Upper lobe of left lung (tissue), 6 donors: ENCODE results near the gene KIAA1217. TPM values are rescaled to one million over a fixed set of nuclear protein-coding genes. Genes with fewer than 3 reads are reported as not detected.

Experiments used
- ATAC-seq, 2 donors: fragments of 200-7000 bp; cut with Tn5 transposase; one replicate each; pipeline ENCODE4 v1.9.1; 2022; ENCODE audit warnings: mild to moderate bottlenecking in 2 of 2, moderate library complexity in 2 of 2; ENCODE audit not compliant: low FRiP score in 2 of 2
- DNase-seq, 2 donors: peaks; one replicate each; pipeline ENCODE4 v3.0.0-alpha.2; 2019 to 2020
- H3K27ac ChIP-seq, 4 donors: fragments of 200-600 bp; sonication (generic); one replicate each; pipeline ENCODE4 v1.5.1; 2016 to 2019
- H3K27me3 ChIP-seq, 4 donors: fragments of 200-600 bp; sonication (generic); one replicate each; pipeline ENCODE4 v1.5.1; 2017 to 2019
- H3K36me3 ChIP-seq, 4 donors: fragments of 200-600 bp; sonication (generic); one replicate each; pipeline ENCODE4 v1.5.1; 2016 to 2019
- H3K4me1 ChIP-seq, 4 donors: fragments of 200-600 bp; sonication (generic); one replicate each; pipeline ENCODE4 v1.5.1; 2018 to 2019
- H3K4me3 ChIP-seq, 4 donors: fragments of 200-600 bp; sonication (generic); one replicate each; pipeline ENCODE4 v1.5.1; 2017 to 2019; ENCODE audit warnings: mild to moderate bottlenecking in 2 of 4, moderate library complexity in 1 of 4
- H3K9me3 ChIP-seq, 4 donors: fragments of 200-600 bp; sonication (generic); one replicate each; pipeline ENCODE4 v1.5.1; 2018 to 2019
- CTCF ChIP-seq, 6 experiments: fragments of 450-650 bp in 4 of 6; fragments of 200-600 bp in 2 of 6; sonication (generic) in 2 of 6; IDR thresholded peaks; one replicate each; pipeline ENCODE4 v1.5.1; 2016 to 2019; ENCODE audit warnings: antibody characterized with exemption in 6 of 6
- EP300 ChIP-seq, 4 donors: sonication (generic); formaldehyde crosslinking; IDR thresholded peaks; one replicate each; pipeline ENCODE4 v1.5.1; 2017; ENCODE audit warnings: antibody characterized with exemption in 4 of 4, control low read depth in 2 of 4
- POLR2A ChIP-seq, 4 donors: fragments of 450-650 bp; IDR thresholded peaks; one replicate each; pipeline ENCODE4 v1.5.1; 2016 to 2017; ENCODE audit warnings: antibody characterized with exemption in 4 of 4, mild to moderate bottlenecking in 2 of 4
- POLR2AphosphoS5 ChIP-seq, 2 donors: sonication (generic); formaldehyde crosslinking; IDR thresholded peaks; one replicate each; pipeline ENCODE4 v1.5.1; 2017; ENCODE audit warnings: antibody characterized with exemption in 2 of 2
- WGBS, 2 donors: methylation state at CpG; one replicate each; pipeline ENCODE4 v1.1.5; 2017 to 2018; 5-methylcytosine and 5-hydroxymethylcytosine counted together
- total RNA-seq, 6 donors: library from RNA; depleted of rRNA in 4 of 6; stranded (reverse); fragments of >200 nt in 4 of 6; gene quantifications; one replicate each; pipeline versions ENCODE4 v1.1.0 to v1.2.1, GENCODE V29; 2016 to 2021
- donor health status: DM: no; HTN: no; CAD: no; lungs with moderate emphysema.
- donor health status: DM: no; HTN: yes; CAD: no; lungs with severe emphysema.

KIAA1217 gene
- total RNA-seq, 6 donors from 2014 or later = 18.4 to 109 (median 41.0) TPM

DNA sequence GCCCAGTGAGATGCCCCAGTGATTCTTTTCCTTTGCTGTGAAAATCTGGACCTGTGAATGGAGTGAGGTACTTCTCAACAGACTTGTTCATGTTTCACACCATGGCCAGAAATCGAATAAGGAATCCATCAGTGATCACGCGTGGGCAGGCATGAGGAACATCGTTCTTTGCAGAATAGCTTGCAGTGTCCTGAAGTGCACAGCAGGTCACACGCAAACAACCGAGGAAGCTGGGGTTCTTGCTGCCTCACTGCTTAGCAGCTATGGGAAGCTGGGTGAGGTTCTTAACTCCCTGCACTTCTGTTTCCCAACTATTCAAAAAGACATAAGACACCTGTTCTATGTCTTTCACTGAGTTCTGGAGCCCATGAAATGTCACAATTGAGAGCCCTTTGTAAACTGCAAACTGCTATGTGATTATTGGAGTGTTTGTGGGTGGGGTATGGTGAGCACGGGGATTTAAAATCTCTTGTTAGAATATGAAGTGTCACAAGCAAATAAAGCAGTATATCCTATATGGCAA is 253.4 kb downstream of the KIAA1217 start:
- Histone ChIP-seq H3K27ac (peak overlapping the region in 2 of 4 donors; percentile 49 to 78), H3K4me1 (peaks cover 22 to 42% (median 32%) of the 10 kb centered on the region in 4 donors), H3K36me3 (no peaks in the 10 kb centered on the region), H3K27me3 (no peaks in the 10 kb centered on the region), H3K4me3 (no peak overlapping the region), H3K9me3 (no peaks in the 10 kb centered on the region)
- no peak for TF ChIP-seq POLR2AphosphoS5 (IDR thresholded peaks at IDR 0.05)
- no peak for TF ChIP-seq EP300 (IDR thresholded peaks at IDR 0.05)
- no peak for TF ChIP-seq POLR2A (IDR thresholded peaks at IDR 0.05)
- no peak for TF ChIP-seq CTCF (IDR thresholded peaks at IDR 0.05)
- DNase-seq (no peak), ATAC-seq (no peak)
- 77 to 81% methylated on average over 7 of the region's 7 CpGs for WGBS, 2 donors

- ATAC-seq = no peak
- Histone ChIP-seq H3K27me3 (no peaks in the 10 kb centered on the region), H3K9me3 (no peaks in the 10 kb centered on the region), H3K36me3 (no peaks in the 10 kb centered on the region), H3K27ac (peak overlapping the region in 3 of 4 donors; percentile 78 to 80 (median 78)), H3K4me3 (no peak overlapping the region), H3K4me1 (peaks cover 22 to 36% (median 28%) of the 10 kb centered on the region in 4 donors)
- TF ChIP-seq CTCF (IDR thresholded peaks at IDR 0.05) = peak in 1 of 6 experiments; percentile 13
- no peak for TF ChIP-seq EP300 (IDR thresholded peaks at IDR 0.05)
- DNase-seq = no peak
- WGBS, 2 donors = 64 to 68% methylated on average over 6 of the region's 6 CpGs
Observed at GRCh38 chr10:24462889-24463552, 254.1 kb downstream of the KIAA1217 start.

DNA sequence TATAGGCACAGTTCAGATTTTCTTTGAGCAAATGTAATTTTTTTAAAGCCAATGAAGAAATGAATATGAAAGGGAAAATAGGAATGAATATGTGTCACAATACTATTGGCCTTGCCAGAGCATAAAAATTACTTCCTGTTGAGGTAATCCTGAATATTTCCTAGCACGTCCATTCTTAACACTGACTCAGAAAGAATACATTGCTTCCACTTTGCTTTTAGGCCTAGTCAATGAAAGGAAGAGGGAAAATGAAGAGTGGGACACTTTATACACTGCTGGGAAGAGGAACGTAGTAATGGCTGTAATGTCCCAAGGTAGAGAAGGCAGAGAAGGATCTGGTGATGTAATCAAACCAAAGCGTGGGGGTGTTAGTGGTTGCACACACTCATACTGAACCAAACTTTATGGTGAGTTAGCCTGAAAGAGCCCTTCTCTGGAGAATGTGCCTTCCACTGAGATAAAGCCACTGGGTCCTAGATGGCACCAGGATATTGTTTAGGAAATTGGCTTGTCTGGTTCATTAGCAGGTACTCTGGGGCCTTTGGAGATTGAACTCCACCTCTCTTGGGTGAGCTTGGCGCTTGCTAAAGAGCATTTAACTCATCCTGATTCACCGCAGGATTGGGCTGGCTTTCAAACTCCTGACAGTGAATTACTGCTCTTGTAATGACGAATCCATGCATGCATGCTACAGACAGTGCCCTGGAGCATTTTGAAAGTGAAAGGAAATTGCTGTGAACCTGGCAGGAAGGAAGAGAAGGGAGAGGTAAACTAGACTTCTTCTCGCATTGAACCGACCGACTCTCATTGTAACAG is 254.9 kb downstream of the KIAA1217 start:
- no peaks in the 10 kb centered on the region for H3K36me3 ChIP-seq
- peak overlapping the region; percentile 78 to 88 (median 79) for H3K27ac ChIP-seq
- H3K27me3 ChIP-seq = no peaks in the 10 kb centered on the region
- WGBS, 2 donors = 46 to 68% methylated on average over 9 of the region's 9 CpGs
- DNase-seq = no peak
- no peak for TF ChIP-seq POLR2A (IDR thresholded peaks at IDR 0.05)
- TF ChIP-seq EP300 (IDR thresholded peaks at IDR 0.05) = peak in 1 of 4 donors; percentile 53
- TF ChIP-seq CTCF (IDR thresholded peaks at IDR 0.05) = no peak
- no peak for TF ChIP-seq POLR2AphosphoS5 (IDR thresholded peaks at IDR 0.05)
- no peaks in the 10 kb centered on the region for H3K9me3 ChIP-seq
- peak in 1 of 2 donors; percentile 67 for ATAC-seq
- H3K4me3 ChIP-seq = no peak overlapping the region
- peaks cover 22 to 32% (median 31%) of the 10 kb centered on the region in 4 donors for H3K4me1 ChIP-seq

GRCh38 chr10:24465124-24465874 is 256.4 kb downstream of the KIAA1217 start:
- DNase-seq (peak in 1 of 2 donors; percentile 30), ATAC-seq (peak; percentile 34 to 80)
- no peaks in the 10 kb centered on the region for H3K9me3 ChIP-seq
- H3K4me3 ChIP-seq = peak overlapping the region in 3 of 4 donors; percentile 7 to 32 (median 20)
- H3K27me3 ChIP-seq = no peaks in the 10 kb centered on the region
- H3K27ac ChIP-seq = peak overlapping the region; percentile 78 to 88 (median 79)
- peaks cover 33 to 40% (median 38%) of the 10 kb centered on the region in 4 donors for H3K4me1 ChIP-seq
- WGBS, 2 donors = 48 to 71% methylated on average over 14 of the region's 14 CpGs
- TF ChIP-seq POLR2AphosphoS5 (IDR thresholded peaks at IDR 0.05) = no peak
- TF ChIP-seq EP300 (IDR thresholded peaks at IDR 0.05) = no peak
- TF ChIP-seq CTCF (IDR thresholded peaks at IDR 0.05) = no peak
- TF ChIP-seq POLR2A (IDR thresholded peaks at IDR 0.05) = no peak
- no peaks in the 10 kb centered on the region for H3K36me3 ChIP-seq
